LNCAP (cell line): Measurements from ENCODE around the gene KCNA4.

Experiments
- CTCF ChIP-seq: fragments of 450-650 bp; IDR thresholded peaks from 2 replicates; pipeline ENCODE4 v1.5.1; 2017; ENCODE audit warnings: mild to moderate bottlenecking

KCNA4 gene

GRCh38 chr11:30041171-30041570 lies 24.3 kb upstream of the KCNA4 start:
- TF ChIP-seq CTCF, result no peak

GRCh38 chr11:30025396-30026139 lies 8.7 kb upstream of the KCNA4 start:
- no peak for TF ChIP-seq CTCF

DNA sequence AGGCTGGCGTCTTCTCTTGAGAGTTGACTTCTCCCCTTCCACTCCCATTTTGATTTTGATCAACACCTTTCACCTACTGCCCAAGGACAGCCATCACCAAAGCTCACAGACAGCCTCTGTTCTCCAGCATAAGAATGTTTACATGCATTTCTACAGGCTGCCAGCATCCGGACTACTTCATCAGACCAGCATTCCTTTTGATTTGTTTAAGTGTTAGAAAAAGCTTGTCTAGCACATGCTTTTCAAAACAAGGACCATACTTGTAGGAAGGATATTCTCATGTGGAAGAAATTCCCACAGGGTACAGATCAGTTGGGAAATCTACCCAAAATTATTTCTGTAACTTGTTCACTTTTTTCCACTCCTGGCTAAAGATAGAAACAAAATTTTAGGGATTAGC lies 6.2 kb upstream of the KCNA4 start:
- no peak for TF ChIP-seq CTCF

- TF ChIP-seq CTCF, result no peak
Observed at GRCh38 chr11:30019481-30019880, 2.7 kb upstream of the KCNA4 start.

DNA sequence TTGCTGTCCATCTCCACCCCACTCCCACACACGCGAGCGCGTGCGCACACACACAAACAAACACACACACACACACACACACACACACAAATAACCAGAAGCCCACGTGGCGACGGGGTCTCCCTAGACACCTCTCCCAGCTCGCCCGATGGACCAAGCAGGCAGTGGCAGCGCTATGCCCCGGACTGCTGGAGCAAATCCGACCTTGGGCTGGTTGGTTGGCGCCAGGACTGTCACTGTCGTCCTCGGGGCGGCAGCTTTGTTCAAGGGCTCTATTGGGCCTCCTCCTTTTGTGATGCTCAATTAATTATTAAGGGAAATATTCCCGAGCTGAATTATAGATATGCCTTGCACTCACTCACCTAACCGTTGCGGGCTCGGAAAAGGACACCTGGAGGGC lies 1.7 kb upstream of the KCNA4 start:
- TF ChIP-seq CTCF, result no peak

DNA sequence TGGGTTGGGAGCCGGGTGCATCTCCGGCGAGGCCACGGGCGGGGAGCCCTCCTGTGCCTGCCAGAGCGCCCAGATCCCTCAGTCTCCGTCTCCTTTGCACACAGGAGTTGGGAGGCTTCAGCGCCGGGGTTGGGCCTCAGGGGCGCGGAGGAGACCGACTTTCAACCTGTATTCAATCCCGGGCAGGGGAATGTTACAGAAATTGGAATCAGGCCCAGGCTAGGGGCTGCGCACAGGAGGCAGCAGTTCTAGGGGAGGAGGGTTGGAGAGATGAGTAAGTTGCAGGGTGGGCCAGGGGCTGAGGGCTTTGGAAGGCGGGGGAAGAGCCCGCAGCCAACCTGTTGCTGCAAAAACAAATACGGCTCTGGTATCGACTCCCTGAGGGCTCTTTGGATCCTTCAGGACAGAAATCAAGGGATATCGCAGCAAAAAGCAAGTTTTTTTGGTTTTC lies 640 bp upstream of the KCNA4 start:
- TF ChIP-seq CTCF, result no peak

DNA sequence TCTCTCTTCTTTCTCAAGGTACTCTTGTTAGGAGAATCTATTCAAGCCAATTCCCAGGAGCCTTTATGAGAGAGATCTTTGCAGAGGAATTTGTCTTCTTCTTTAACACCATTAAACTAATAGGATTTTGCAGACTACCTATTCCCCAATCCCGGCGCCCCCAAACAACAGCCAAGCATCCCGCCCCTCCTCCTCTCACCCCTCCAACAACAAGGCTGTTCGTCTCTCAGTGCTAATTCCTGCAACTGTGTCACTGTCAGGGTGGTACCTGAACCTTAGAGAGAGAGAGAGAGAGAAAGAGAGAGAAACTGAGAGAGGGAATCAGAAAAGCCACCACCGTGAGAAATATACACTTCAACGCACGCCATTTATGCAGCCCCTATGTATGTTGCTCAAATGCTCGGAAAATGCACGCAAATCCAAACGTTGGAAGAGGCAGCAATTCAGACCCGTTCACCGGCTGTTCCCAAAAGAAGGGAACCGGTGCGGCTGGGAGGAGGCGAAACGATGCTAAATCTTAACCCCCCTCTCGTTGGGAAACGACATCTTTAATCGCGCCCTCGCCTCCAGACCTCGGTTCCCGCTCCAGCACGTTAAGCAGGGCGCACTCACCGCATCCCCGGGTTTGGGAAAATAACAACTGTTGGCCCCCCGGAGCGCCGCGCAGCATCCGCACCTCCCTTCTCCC lies 961 bp downstream of the KCNA4 start:
- no peak for TF ChIP-seq CTCF
